GM21576 (cell line): Measurements from ENCODE around the gene OR6B1.
"Not testable (repeated sequence)": the region's sequence is repeated elsewhere in the genome, so short reads cannot be mapped to it uniquely, and the experiment has no call there.

Experiments used
- ATAC-seq: cut with Tn5 transposase; IDR thresholded peaks from one replicate; pipeline ENCODE4 v1.9.1; 2021; ENCODE audit warnings: mild to moderate bottlenecking, moderate library complexity; ENCODE audit not compliant: unreplicated experiment

Gene OR6B1

DNA sequence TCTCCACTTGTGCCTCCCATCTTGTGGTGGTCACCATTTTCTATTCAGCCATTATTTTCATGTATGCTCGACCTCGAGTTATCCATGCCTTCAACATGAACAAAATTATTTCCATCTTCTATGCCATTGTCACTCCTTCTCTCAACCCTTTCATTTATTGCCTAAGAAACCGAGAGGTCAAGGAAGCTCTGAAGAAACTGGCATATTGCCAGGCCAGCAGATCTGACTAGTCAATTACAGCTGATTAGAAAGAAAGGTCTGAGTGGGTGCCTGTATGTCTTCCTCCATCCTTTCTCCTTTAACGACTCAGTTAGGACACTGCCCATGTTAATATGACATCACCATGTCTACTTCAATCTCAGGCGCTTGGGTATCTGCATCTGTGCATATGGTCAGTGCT, 4.6 kb downstream of the OR6B1 start:
- ATAC-seq: no peak

DNA sequence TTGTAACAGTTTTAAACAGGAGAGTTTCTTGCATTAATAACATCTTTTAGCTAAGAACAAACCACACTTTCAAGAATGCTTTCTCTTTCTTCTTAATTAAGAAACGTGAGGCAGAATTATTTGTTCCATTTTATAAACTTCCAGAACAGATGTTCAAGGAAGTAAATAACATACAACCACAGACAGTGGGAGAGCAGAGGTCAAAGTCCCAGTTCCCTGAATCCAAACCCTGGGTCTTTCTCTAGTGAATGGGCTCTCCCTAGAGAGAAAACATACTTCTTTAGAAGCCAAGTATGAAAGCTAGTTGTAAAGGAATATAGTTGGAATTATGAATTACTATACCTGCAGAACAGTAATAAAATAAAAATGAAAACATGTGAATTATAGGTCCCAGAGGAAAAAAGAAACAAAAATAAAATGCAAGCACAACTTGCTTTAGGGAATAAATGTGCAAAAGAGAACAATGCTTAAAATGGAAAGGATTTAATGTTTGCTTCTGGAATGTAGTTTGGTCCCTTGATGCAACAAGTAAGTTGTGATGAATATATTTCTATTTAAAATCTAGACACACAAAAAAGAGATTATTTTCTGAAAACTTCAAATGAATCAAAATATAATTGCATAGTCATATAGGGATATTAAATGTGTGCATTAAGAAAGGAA, 6.0 kb downstream of the OR6B1 start:
- ATAC-seq: no peak

DNA sequence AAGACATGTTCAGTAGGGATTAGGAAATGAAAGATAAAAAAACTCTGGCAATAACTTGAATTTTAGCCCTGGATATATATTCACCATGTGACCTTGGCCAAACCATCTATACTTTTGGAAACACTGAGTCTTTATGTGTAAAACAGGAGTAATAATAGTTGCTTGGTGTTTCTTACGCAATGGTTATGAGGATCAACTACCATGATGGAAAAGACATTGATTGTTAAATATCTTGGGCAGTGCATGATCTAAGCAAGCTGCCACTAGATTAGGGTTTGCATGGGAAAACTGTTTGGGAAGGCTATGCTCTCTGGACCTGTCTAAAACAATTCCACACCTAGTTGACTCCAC, 6.5 kb downstream of the OR6B1 start:
- no peak for ATAC-seq

DNA sequence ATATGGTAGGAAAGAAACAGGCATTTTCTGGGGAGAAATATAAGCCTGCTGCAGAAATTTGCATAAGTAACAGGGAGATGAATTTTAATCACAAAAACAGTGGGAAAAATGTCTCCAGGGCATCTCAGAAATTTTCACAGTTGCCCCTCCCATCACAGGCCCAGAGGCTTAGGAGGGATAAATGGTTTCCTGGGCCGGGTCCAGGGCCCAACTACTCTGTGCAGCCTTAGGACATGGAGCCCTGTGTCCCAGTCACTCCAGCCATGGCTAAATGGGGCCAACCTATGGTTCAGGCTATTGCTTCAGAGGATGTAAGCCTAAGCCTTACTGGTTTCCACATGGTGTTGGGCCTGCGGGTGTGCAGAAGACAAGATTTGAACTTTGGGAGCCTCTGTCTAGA, 9.2 kb downstream of the OR6B1 start:
- no peak for ATAC-seq

DNA sequence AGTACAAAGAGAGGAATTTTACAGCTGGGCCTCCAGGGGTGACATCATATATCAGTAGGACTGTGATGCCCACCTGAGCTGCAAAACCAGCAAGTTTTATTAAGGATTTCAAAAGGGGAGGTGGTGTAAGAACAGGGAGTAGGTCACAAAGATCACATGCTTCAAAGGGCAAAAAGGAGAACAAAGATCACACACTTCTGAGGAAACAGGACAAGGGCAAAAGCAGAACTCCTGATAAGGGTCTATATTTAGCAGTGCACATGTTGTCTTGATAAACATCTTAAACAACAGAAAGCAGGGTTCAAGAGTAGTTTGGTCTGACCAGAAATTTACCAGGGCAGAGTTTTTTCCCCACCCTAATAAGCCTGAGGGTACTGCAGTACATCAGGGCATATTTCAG, 9.9 kb downstream of the OR6B1 start:
- not testable (repeated sequence) for ATAC-seq

DNA sequence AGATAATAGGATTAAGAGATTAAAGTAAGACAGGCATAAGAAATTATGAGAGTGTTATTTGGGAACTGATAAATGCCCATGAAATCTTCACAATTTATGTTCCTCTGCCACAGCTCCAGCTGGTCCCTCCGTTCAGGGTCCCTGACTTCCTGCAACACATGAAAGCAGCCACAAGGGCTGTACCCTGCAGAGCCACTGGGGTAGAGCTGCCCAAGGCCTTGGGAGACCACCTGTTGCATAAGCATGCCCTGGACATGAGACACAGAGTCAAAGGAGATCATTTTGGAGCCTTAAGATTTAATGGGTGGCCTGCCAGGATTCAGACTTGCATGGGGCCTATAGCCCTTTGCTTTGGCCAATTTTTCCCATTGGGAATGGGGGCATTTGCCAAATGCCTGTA, 10.7 kb downstream of the OR6B1 start:
- not testable (repeated sequence) for ATAC-seq

DNA sequence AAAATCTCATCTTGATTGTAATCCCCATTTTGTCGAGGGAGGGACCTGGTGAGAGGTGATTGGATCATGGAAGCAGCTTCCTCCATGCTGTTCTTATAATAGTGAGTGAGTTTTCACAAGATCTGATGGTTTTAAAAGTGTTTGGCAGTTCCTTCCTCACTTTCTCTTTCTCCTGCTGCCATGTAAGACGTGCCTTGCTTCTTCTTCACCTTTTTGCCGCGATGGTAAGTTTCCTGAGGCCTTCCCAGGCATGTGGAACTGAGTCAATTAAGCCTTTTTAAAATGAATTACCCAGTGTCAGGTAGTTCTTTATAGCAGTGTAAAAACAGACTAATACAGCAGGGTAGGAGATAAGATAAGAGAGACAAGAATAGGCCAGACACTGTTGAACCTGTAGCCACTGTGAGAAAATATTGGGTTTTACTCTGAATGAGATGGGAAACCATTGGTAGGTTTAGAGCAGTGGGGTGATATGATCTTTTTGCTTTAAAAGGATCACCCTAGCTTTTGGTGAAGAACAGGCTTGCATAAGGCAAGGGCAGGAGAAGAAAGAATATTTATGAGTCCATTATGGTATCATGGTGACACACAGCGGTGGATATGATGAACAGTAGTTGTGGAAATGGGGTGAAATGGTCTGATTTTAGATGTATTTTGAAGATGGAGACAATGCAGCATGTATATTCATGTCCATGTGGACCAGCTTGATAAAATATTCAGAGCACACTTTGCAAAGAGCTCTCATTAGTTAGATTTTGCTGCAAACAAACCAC, 11.5 kb downstream of the OR6B1 start:
- ATAC-seq: no peak

DNA sequence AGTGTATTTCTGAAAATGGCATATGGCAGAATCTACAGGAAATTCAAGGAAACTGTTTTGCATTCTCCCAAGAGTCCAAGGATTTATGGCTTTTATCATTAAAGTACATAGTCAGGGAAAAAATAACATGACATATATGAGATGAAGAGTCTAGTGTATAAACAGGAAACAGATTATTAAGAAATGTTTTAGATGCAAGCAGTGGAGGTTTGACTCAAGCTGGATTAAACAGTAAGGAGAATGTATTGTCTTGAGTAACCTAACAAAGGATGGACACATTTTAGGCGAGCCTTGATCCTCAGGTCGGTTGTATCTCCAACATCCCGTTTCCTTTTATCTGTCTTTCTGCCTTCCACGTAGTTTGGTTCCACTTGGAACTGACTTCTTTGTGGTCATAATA, 17.9 kb downstream of the OR6B1 start:
- no peak for ATAC-seq

DNA sequence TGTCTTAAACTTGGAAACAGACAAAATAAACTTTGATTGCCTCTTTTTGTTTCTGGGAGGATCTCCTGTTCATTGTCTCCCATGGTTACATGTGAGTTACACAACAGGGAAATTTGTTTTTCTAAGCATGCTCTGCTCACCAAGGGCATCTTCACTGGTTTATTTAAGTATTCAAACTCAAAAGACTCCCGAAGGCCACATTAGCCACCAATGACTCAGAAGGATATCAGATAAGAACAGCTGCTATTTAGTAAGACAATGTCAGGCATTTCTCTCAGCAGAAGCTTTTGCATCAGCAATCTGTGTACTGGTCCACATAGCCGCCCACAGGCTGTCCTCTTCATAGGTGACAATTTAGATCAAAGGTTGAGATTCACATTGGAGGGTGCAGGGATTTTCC, 19.3 kb downstream of the OR6B1 start:
- no peak for ATAC-seq

DNA sequence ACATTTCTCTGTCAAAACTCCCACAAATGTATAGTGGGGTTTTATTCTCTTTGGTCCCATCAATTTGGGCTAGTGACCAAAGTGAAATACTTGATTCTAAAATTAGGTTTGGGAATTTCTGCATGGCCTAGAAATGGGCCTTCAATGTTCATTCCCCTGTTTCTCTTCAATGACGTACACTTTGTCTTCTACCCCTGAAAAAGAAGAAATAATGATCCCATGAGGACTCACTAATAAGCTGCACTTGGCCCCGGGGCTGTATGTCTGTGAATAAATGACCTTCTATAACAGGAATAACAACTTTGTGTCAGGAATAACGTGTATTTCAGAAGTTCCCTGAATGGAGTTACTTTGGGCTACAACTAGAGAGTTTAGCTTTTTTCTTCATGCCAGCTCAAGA, 20.2 kb downstream of the OR6B1 start:
- no peak for ATAC-seq

DNA sequence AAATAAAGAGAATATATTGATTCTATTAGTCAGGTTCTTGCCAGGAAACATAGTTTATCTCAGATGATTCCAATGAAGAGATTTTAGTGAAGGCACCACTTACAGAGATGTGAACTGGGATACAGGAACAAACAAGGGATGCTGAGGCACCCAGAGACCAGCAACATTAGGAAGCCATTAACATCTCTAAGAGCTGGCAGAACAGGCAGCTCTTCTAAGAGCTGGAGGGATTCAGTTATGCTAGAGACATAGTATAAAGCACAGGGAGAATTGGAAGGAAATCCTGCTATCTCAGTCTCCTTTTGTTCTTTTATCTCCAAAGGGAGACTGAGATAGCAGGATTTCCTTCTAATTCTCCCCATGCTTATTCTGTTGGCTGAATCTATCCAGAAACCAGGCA, 22.0 kb downstream of the OR6B1 start:
- no peak for ATAC-seq

DNA sequence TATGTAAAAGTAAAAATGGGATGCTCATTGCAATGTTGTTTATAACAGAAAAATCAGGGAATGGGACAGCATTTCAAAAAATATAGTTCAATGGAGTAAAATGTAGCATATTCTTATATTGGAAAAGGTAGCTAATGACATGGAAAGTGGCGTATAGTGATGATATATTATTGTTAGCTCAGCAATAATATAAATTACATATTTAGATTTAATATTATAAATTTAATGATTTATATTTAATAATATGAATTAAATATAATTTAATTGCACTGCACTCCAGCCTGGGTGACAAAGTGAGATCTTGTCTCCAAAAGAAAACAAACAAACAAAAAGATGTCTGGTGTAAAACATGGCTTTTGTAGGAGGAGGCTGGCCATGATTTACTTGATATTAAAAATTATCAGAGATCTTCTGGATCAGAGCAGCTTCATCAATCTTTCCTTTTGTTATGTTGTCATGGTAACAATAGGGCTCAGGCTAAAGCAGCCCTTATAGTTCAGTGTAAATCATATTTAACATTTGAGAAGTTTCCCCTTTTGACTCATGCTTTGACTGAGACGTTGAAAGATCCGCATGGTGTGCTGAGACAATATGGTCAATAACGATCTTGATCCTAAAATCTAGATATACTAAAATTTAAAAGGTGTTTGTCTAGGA, 23.2 kb downstream of the OR6B1 start:
- ATAC-seq: no peak

DNA sequence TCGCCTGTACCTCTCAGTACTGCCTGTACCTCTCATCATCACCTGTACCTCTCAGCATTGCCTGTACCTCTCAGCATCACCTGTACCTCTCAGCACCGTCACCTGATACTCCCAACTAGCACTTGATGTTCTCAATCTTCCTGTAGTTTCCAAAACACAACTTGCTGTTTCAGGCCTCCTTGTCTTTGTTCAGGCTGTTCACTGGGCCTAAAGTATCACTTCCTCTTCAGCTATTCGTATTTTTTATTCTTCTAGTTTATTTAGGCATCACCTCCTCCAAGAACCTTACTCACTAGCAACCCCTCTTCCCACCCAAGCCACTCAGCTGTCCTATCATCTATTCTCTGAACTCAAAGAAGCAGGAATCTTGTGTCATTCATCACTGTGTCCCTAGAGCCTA, 24.1 kb downstream of the OR6B1 start:
- no peak for ATAC-seq

DNA sequence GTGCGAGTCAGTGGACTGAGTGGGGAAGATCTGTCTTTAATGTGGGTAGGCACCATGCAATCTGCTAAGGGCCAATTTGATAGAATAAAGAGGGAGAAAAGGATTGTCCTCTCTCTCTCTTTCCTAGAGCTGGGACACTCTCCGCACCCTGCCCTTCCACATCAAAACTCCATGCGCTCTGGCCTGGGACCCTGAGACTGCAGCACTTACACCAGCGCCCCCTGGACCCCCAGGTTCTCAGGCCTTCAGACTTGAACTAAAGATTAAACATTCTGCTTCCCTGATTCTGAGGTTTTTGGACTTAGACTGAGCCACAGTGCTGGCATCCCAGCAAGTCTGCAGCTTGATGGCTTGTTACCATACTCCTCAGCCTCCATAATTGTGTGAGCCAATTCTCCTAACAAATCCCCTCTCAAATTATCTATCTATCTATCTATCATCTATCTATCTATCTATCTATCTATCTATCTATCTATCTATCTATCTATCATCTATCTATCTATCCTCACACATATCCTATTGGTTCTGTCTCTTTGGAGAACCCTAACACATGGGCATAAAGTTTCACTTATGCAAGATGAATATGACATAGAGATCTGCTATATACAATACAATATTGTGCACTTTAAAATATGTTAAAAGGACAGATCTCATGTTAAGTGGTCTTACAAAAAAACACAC, 26.2 kb downstream of the OR6B1 start:
- no peak for ATAC-seq

DNA sequence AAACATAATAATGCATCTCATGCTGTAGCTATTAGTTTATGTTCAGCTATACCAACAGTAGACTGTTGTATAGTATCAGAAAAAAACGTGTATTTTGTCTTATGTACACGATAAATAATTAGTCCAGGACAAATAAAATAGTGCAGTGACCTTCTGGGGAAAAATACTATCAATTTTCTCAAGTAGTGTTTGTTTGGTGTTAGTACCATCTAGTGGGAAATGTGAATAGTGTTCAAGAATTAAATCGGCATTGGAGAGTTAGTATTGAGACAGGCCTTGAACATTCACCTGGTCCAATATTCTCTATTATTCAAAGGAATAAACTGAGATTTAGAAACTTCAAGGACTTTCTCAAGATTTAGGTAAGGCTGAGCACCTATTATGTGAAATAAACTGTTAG, 26.9 kb downstream of the OR6B1 start:
- ATAC-seq: no peak

DNA sequence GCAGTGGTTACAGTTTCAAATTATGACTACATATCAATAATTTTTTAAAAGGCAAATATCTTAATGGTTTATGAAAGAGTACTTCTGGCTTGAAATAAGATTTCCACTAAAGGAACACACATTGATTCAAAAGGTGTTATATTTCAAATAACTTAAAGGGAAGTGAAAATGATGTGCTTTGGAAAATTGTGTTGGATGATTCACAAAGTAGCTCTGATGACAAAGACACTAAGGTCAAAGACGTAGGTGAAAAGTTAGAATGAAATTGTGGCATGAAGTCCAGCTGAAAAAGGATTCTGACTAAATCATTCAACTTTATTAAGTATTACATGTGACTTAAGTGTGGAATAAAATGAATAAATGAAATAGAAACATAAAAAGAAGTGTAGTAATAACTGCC, 27.9 kb downstream of the OR6B1 start:
- ATAC-seq: no peak

DNA sequence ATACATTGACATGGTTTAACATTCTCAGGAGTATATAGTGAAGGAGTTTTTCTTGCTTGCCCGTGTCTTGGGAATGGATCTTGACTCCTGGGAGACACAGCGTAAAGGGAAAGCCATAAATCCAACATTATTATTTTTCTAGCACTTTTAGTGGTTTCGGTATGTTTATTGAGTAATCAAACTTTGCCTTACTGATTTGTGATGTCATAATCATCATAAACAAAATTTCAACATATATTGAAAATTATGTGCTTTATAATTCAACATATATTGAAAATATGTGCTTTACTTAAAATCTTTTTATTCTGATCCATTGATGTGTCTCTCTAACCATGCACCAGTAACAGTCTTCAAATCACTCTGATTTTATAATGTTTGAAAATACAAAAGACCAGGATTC, 28.4 kb downstream of the OR6B1 start:
- no peak for ATAC-seq

DNA sequence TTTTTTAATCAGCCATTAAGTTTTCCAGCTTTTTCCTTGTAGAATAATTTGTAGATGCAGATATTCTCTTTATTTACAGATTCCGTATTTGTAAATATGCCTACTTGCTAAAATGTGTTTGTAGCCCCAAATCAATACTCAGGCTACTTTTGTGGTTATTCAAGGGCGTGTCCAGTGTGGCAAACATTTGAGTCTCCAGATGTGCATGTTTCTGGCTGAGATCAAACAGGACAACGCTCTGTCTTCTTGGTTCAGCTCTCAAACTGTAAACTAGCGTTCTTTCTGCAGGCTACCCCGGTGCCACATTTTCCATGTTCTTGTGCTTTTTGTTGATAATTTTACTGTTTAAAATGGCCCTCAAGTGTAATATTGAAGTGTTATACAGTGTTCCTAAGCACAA, 32.4 kb downstream of the OR6B1 start:
- ATAC-seq: no peak

DNA sequence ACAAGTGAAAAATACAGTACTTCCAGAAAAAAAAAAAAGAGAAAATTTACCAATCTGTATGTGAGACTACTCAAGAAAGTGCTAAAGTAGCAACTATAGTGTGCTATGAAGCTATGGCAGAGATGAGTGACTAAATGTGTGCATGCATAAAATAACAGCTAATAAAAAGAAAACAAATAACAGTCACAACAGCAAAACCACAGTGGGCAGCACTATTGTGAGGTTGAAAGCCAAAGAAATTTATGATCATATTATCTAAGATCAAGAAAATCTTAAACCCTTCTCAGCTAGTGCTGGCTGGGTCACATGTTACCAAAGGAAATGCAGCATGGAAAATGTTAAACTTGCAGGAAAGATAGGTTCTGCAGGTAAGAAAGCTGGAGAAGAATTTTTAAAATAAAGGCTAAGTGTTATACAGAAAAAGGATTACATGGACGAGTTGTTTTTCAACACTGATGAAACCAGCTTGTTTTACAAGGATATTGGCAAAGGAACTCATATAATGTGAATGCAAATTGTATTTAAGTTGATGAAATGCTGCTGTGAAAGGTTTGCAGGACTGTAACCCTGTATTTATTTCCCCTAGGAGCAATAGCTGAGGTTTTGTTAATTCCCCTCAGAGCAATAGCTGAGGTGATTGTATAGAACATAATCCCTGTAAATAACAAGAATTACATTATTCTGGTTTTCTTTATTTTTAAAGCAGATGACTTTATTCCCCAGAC, 33.0 kb downstream of the OR6B1 start:
- ATAC-seq: no peak

DNA sequence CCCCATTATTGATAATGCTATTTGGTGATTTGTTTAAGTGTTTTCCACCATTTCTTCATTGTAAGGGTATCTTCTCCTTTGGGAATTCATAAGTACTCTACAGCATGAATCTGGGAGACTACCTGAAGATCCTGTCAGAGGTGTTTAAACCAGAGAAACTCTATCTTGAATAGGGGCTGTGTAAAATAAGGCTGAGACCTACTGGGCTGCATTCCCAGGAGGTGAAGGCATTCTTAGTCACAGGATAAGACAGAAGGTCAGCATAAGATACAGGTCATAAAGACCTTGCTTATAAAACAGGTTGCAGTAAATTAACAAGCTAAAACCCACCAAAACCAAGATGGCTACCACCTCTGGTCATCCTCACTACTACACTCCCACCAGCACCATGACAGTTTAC, 35.3 kb downstream of the OR6B1 start:
- no peak for ATAC-seq

DNA sequence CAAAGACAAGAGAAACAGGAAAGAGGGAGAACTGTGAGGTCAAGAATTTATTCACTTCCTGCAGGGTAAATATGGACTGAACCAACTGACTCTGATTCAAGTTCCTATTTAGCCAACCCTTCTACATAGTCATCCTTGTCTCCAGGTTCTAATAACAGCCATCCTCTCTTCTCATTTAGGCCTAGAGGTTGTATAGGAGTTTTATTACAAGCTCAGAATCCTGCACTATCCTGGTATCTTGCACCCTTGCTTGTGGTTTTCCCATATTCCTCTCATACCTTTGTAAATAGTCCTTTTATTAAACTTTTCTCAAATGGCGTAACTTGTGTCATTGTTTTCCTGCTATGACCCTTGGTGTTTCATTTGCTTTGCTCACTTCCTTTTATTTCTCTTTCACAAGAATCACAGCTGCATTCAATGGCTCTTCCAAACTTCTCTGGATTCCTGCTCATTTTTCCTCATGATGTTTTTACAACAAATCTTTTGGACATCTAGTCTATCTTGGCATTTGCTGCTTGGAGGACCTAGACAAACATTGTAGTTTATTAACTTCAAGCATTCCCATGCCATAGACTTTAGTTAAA, 36.3 kb downstream of the OR6B1 start:
- no peak for ATAC-seq
